Mesendoderm (in vitro differentiated cells): ENCODE measurements around the gene MAN2A2.
A peak's percentile ranks its signal among the peaks of the same experiment; 100 is the strongest.

ENCODE experiments used
- DNase-seq: peaks from one replicate; pipeline ENCODE4 v3.0.0; 2013
- H2AK5ac ChIP-seq: 2 replicates; pipeline ENCODE4 v1.6.1; 2013; ENCODE audit warnings: low read length, inconsistent platforms
- H2BK120ac ChIP-seq: 2 replicates; pipeline ENCODE4 v1.6.1; 2013; ENCODE audit warnings: low read depth, mild to moderate bottlenecking, low read length, moderate library complexity, mixed read lengths
- H2BK15ac ChIP-seq: replicated peaks from 2 replicates; pipeline ENCODE4 v1.6.1; 2013; ENCODE audit warnings: low read depth, mild to moderate bottlenecking, moderate library complexity
- H2BK5ac ChIP-seq: 2 replicates; pipeline ENCODE4 v1.6.1; 2013; ENCODE audit warnings: low read length, inconsistent platforms
- H3K18ac ChIP-seq: 2 replicates; pipeline ENCODE4 v1.6.1; 2013; ENCODE audit warnings: mild to moderate bottlenecking, low read length, mixed read lengths
- H3K23ac ChIP-seq: one replicate; pipeline ENCODE4 v1.6.1; 2013; ENCODE audit warnings: low read length
- H3K27ac ChIP-seq: 2 replicates; pipeline ENCODE4 v1.5.1; 2013; ENCODE audit warnings: low read depth, mild to moderate bottlenecking, inconsistent platforms, low read length, moderate library complexity
- H3K27me3 ChIP-seq: 2 replicates; pipeline ENCODE4 v1.6.1; 2013; ENCODE audit warnings: low read length, control low read depth, mild to moderate bottlenecking, inconsistent platforms; ENCODE audit not compliant: insufficient read depth, poor library complexity
- H3K36me3 ChIP-seq: 2 replicates; pipeline ENCODE4 v1.6.1; 2013; ENCODE audit warnings: low read length, inconsistent platforms; ENCODE audit not compliant: control insufficient read depth, insufficient read depth
- H3K4ac ChIP-seq: one replicate; pipeline ENCODE4 v1.6.1; 2013; ENCODE audit warnings: low read depth, mild to moderate bottlenecking, low read length, moderate library complexity
- H3K4me1 ChIP-seq: 2 replicates; pipeline ENCODE4 v1.6.1; 2013; ENCODE audit warnings: low read depth, low read length, inconsistent platforms; ENCODE audit not compliant: control insufficient read depth
- H3K4me2 ChIP-seq: 2 replicates; pipeline ENCODE4 v1.6.1; 2013; ENCODE audit warnings: low read length
- H3K4me3 ChIP-seq: 2 replicates; pipeline ENCODE4 v1.5.1; 2013; ENCODE audit warnings: mild to moderate bottlenecking, low read length
- H3K56ac ChIP-seq: one replicate; pipeline ENCODE4 v1.6.1; 2013; ENCODE audit warnings: low read length
- H3K79me1 ChIP-seq: 2 replicates; pipeline ENCODE4 v1.6.1; 2013; ENCODE audit warnings: low read length, inconsistent platforms
- H3K79me2 ChIP-seq: 2 replicates; pipeline ENCODE4 v1.6.1; 2013; ENCODE audit warnings: mild to moderate bottlenecking, low read length; ENCODE audit not compliant: control insufficient read depth, insufficient read depth
- H3K9ac ChIP-seq: 2 replicates; pipeline ENCODE4 v1.6.1; 2013; ENCODE audit warnings: low read length, inconsistent platforms
- H4K5ac ChIP-seq: one replicate; pipeline ENCODE4 v1.6.1; 2013; ENCODE audit warnings: low read length
- H4K8ac ChIP-seq: one replicate; pipeline ENCODE4 v1.6.1; 2013; ENCODE audit warnings: low read depth, mild to moderate bottlenecking, control low read depth, low read length, moderate library complexity
- WGBS: extraction: QIAGEN DNeasy Blood & Tissue Kit; methylation state at CpG from one replicate; pipeline ENCODE4 v1.1.7; 2013; ENCODE audit warnings: low lambda C conversion rate, missing lambda C conversion rate; ENCODE audit not compliant: insufficient coverage; ENCODE audit errors: extremely low coverage; 5-methylcytosine and 5-hydroxymethylcytosine counted together

MAN2A2 gene

DNA sequence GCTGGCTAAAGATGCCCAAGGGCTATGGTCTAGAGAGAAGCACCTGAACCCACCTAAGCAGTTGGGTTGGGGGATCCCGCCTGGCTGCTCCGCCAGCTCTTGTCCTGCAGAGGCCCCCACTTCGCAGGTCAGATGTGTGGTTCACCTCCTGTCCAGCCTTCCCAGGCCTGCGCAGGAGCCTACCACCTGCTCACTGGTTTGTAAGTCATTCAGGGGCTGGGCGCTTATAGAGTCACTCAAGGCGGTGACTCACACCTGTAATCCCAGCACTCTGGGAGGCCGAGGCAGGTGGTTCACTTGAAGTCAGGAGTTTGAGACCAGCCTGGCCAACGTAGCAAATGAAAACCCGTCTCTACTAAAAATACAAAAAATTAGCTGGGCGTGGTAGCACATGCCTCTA lies 38.6 kb upstream of the MAN2A2 start:
- Histone ChIP-seq H2BK5ac (no peak overlapping the region), H4K5ac (no peak overlapping the region), H3K79me1 (no peaks in the 10 kb centered on the region), H2BK120ac (no peak overlapping the region), H3K27ac (no peak overlapping the region), H3K79me2 (no peaks in the 10 kb centered on the region), H2AK5ac (no peak overlapping the region), H3K36me3 (no peaks in the 10 kb centered on the region), H3K27me3 (no peaks in the 10 kb centered on the region), H3K56ac (no peak overlapping the region), H3K23ac (no peak overlapping the region), H3K4me1 (peaks cover 13% of the 10 kb centered on the region), H4K8ac (no peak overlapping the region), H3K4me3 (no peak overlapping the region), H3K9ac (no peak overlapping the region), H3K4ac (no peak overlapping the region), H2BK15ac (no peak overlapping the region), H3K18ac (no peak overlapping the region), H3K4me2 (no peak overlapping the region)
- peak; percentile 27 for DNase-seq
- no CpG with 5 or more reads among the region's 10 CpGs for WGBS

DNA sequence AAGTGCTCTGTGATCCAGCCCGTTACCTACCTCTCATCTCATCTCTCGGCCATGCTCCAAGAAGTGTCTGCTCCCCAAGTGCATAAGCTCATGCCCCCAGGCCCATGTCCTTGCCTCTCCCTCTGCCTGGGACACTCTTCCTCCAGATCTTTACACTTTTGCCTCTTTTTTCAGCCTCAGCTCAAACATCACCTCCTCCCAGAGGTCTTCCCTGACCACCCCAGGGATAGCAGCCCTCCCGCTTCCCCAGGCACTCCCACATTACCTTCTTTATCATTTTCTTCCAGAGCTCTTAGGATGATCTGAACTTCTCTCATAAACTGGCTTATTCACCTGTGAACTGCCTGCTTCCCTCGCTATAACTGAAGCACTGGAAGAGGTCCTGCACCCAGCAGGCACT lies 37.4 kb upstream of the MAN2A2 start:
- Histone ChIP-seq H3K36me3 (no peaks in the 10 kb centered on the region), H3K23ac (no peak overlapping the region), H4K8ac (no peak overlapping the region), H3K79me2 (no peaks in the 10 kb centered on the region), H3K79me1 (peaks cover 3% of the 10 kb centered on the region), H2AK5ac (no peak overlapping the region), H3K27me3 (no peaks in the 10 kb centered on the region), H3K18ac (no peak overlapping the region), H3K56ac (no peak overlapping the region), H3K4me3 (no peak overlapping the region), H2BK5ac (no peak overlapping the region), H4K5ac (no peak overlapping the region), H3K4me1 (peaks cover 21% of the 10 kb centered on the region), H2BK120ac (no peak overlapping the region), H3K4ac (no peak overlapping the region), H3K9ac (no peak overlapping the region), H2BK15ac (no peak overlapping the region), H3K27ac (no peak overlapping the region), H3K4me2 (no peak overlapping the region)
- no peak for DNase-seq
- WGBS = no CpG with 5 or more reads among the region's 4 CpGs

DNA sequence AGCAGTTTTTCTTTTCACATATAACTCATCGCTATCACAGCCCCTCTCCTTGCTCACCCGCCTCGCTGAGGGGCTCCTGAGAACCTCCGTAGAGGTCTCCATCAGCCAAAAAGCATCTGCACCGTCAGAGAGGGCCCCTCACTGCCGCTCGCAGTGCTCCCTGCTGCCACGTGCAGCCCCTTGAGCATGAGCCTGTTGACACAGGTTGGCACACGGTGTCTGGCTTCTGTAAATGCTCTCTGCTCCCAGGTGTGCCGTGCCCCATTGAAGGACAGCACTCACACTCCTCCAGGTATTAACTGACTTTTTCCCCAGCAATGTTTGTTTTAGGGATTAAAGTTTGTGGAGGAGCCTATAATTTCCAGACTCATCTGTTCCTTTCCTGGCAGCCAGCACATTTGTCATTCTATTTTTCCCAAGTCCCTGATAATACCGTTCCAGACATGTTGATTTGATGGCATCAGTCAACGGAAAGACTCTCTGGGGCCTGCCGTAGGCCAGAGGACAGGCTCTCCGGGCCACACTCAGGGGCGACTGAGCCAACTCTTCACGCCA lies 36.9 kb upstream of the MAN2A2 start:
- Histone ChIP-seq H3K4me3 (no peak overlapping the region), H2BK5ac (no peak overlapping the region), H3K36me3 (no peaks in the 10 kb centered on the region), H3K4ac (no peak overlapping the region), H2BK15ac (no peak overlapping the region), H3K4me2 (no peak overlapping the region), H3K27me3 (no peaks in the 10 kb centered on the region), H3K9ac (no peak overlapping the region), H2AK5ac (no peak overlapping the region), H4K8ac (no peak overlapping the region), H2BK120ac (no peak overlapping the region), H3K4me1 (peaks cover 21% of the 10 kb centered on the region), H3K56ac (peak overlapping the region; percentile 17), H3K79me1 (peaks cover 3% of the 10 kb centered on the region), H3K27ac (no peak overlapping the region), H4K5ac (no peak overlapping the region), H3K23ac (no peak overlapping the region), H3K79me2 (peaks cover 2% of the 10 kb centered on the region), H3K18ac (no peak overlapping the region)
- no CpG with 5 or more reads among the region's 16 CpGs for WGBS
- DNase-seq = no peak

DNA sequence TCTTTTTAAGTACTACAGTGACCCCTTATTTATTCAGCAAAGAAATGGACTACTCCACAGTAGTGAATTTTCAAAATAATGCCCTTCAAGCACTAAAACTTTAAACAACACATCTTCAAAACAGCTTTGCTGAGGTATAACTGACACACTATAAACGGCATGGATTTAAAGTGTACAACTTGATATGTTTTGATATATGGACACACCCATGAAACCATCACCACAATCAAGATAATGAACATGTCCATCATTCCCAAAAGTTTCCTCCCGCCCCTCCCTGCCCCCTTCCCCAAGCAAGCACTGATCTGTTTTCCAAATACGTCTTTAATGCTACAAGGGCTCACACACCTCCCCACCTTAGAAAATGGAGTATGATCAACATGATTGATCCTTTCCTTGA lies 36.3 kb upstream of the MAN2A2 start:
- Histone ChIP-seq H3K18ac (no peak overlapping the region), H3K4me3 (no peak overlapping the region), H4K8ac (no peak overlapping the region), H3K4me1 (peaks cover 21% of the 10 kb centered on the region), H3K27me3 (no peaks in the 10 kb centered on the region), H2AK5ac (no peak overlapping the region), H3K79me1 (peaks cover 3% of the 10 kb centered on the region), H3K9ac (no peak overlapping the region), H2BK5ac (no peak overlapping the region), H3K4ac (no peak overlapping the region), H3K23ac (no peak overlapping the region), H3K56ac (no peak overlapping the region), H2BK15ac (no peak overlapping the region), H3K27ac (no peak overlapping the region), H3K4me2 (no peak overlapping the region), H3K36me3 (no peaks in the 10 kb centered on the region), H4K5ac (no peak overlapping the region), H2BK120ac (no peak overlapping the region), H3K79me2 (peaks cover 2% of the 10 kb centered on the region)
- WGBS = no CpG with 5 or more reads among the region's 3 CpGs
- no peak for DNase-seq

DNA sequence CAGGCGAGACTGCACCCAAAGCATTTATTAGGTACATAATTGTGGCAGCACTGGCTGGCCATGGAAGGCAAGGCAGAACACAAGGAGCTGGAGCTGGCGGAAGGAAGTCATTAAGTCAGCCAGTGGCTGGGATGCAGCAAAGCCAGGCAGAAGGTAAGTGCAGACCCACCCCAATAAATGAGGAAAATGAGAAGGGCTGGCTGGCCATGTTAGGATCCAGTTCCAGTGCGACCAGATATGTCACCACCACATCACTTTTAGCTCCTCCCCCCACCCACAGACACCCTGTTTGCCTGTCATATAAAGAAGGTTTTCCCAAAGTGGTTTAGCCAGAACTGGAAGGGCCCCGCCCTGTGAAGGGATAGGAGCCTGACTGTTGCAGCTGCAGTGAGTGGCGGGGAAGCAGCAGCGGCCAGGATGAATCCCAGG lies 34.8 kb upstream of the MAN2A2 start, which contains the start of gene FURIN:
TSS of gene FURIN (plus strand) at position 328 of the 429 bp plus-strand sequence. CDS start 7,153 bp downstream, outside the sequence.
- Histone ChIP-seq H4K8ac (no peak within 1 kb of the TSS), H3K23ac (no peak within 1 kb of the TSS), H2BK5ac (peak within 1 kb of the TSS; percentile 65), H3K4me2 (no peak within 1 kb of the TSS), H2BK15ac (peak within 1 kb of the TSS; percentile 42), H3K4me3 (no peak within 1 kb of the TSS), H3K4me1 (peaks cover 25% of the 10 kb centered on the region), H4K5ac (no peak within 1 kb of the TSS), H3K79me2 (peaks cover 14% of the 10 kb centered on the region), H2AK5ac (peak within 1 kb of the TSS; percentile 98), H3K36me3 (no peaks in the 10 kb centered on the region), H3K27me3 (no peaks in the 10 kb centered on the region), H3K4ac (peak within 1 kb of the TSS; percentile 38), H3K18ac (peak within 1 kb of the TSS; percentile 78), H2BK120ac (peak within 1 kb of the TSS; percentile 48), H3K56ac (peak within 1 kb of the TSS; percentile 57), H3K9ac (peak within 1 kb of the TSS; percentile 50), H3K79me1 (peaks cover 5% of the 10 kb centered on the region), H3K27ac (peak within 1 kb of the TSS; percentile 59)
- no peak for DNase-seq
- WGBS = no CpG with 5 or more reads among the region's 6 CpGs

DNA sequence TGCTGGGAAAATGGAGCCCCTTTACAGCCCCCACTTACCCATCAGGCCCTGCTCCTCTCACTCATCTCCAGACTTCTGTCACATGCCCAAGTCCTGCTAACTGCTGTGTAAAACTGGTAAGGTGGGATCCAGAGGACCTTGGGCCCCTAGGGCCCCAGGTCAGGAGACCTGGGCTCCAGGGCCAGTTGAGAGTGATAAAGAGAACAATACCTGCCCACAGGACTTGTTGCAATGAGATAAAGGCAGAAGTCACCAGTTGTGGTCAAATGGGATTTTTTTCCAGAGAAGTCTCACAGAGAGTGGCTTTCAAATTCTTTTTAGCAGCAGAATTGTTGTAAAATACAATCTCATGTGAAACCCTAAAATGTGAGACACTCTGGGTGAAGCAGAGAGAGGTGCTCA lies 34.0 kb upstream of the MAN2A2 start:
- peak overlapping the region; percentile 10 for H2BK5ac ChIP-seq
- H2BK15ac ChIP-seq = peak overlapping the region; percentile 42
- H3K27me3 ChIP-seq = no peaks in the 10 kb centered on the region
- peaks cover 23% of the 10 kb centered on the region for H3K79me2 ChIP-seq
- H3K4me2 ChIP-seq = no peak overlapping the region
- no peak overlapping the region for H4K5ac ChIP-seq
- H3K79me1 ChIP-seq = peaks cover 9% of the 10 kb centered on the region
- H3K56ac ChIP-seq = peak overlapping the region; percentile 57
- peak overlapping the region; percentile 78 for H3K18ac ChIP-seq
- H3K23ac ChIP-seq = no peak overlapping the region
- H2AK5ac ChIP-seq = no peak overlapping the region
- peak overlapping the region; percentile 48 for H2BK120ac ChIP-seq
- no peak overlapping the region for H3K4me3 ChIP-seq
- H3K9ac ChIP-seq = peak overlapping the region; percentile 50
- H3K36me3 ChIP-seq = no peaks in the 10 kb centered on the region
- peak overlapping the region; percentile 59 for H3K27ac ChIP-seq
- peak overlapping the region; percentile 38 for H3K4ac ChIP-seq
- peak; percentile 72 for DNase-seq
- H4K8ac ChIP-seq = no peak overlapping the region
- peaks cover 31% of the 10 kb centered on the region for H3K4me1 ChIP-seq
